Loucy (cell line): ENCODE measurements around the gene COL17A1.

ENCODE experiments used
- EZH2phosphoT487 ChIP-seq: fragments of 200-600 bp; IDR thresholded peaks from 2 replicates; pipeline ENCODE4 v1.6.1; 2018; ENCODE audit warnings: antibody characterized with exemption, mild to moderate bottlenecking, moderate library complexity, borderline replicate concordance
- TF ChIP-seq, protein P1 (sequence below): fragments of 200-600 bp; sonication (generic); conservative IDR thresholded peaks from 2 replicates; pipeline ENCODE4 v1.5.1; 2014; ENCODE audit warnings: mild to moderate bottlenecking, antibody characterized with exemption, low read length

DNA sequence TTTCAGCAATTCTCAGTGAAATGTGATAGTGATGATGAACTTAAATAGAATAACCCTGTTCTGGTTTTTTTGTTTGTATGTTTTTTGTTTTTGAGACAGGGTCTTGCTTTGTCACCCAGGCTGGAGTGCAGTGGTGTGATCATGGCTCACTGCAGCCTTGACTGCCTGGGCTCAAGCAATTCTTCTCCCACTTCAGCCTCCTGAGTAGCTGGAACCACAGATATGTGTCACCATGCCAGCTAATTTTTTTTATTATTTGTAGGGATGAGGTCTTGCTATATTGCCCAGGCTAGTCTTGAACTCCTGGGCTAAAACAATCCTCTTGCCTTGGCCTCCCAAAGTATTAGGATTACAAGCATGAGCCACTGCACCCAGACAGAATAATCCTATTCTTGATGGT, 14.3 kb upstream of the COL17A1 start:
- TF ChIP-seq, protein P1, sequence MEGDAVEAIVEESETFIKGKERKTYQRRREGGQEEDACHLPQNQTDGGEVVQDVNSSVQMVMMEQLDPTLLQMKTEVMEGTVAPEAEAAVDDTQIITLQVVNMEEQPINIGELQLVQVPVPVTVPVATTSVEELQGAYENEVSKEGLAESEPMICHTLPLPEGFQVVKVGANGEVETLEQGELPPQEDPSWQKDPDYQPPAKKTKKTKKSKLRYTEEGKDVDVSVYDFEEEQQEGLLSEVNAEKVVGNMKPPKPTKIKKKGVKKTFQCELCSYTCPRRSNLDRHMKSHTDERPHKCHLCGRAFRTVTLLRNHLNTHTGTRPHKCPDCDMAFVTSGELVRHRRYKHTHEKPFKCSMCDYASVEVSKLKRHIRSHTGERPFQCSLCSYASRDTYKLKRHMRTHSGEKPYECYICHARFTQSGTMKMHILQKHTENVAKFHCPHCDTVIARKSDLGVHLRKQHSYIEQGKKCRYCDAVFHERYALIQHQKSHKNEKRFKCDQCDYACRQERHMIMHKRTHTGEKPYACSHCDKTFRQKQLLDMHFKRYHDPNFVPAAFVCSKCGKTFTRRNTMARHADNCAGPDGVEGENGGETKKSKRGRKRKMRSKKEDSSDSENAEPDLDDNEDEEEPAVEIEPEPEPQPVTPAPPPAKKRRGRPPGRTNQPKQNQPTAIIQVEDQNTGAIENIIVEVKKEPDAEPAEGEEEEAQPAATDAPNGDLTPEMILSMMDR: no peak
- TF ChIP-seq EZH2phosphoT487: no peak
